Naive B cell (primary cell): ENCODE results near the gene DDX24. TPM values are rescaled to one million over a fixed set of nuclear protein-coding genes. Genes with fewer than 3 reads are reported as not detected.

Experiments
- ATAC-seq, 2 donors: fragments of 150-1000 bp; cut with Tn5 transposase; 2 replicates each; pipeline ENCODE4 v1.10.0; 2021; ENCODE audit warnings: low read depth in 2 of 2, mild to moderate bottlenecking in 2 of 2, moderate library complexity in 2 of 2
- DNase-seq: peaks from one replicate; pipeline ENCODE4 v3.0.0; 2022
- H3K27ac Mint-ChIP-seq, 6 donors: one replicate each; pipeline ENCODE4 v1.8.0; 2020 to 2022; ENCODE audit warnings: mild to moderate bottlenecking in 6 of 6, mixed read lengths in 6 of 6, moderate library complexity in 5 of 6, inconsistent platforms in 2 of 6
- H3K27me3 Mint-ChIP-seq, 3 donors: one replicate each; pipeline ENCODE4 v1.8.0; 2021 to 2022; ENCODE audit warnings: mixed read lengths in 3 of 3, mild to moderate bottlenecking in 1 of 3
- H3K36me3 Mint-ChIP-seq, 2 donors: one replicate each; pipeline ENCODE4 v1.8.0; 2020 to 2022; ENCODE audit warnings: mixed read lengths in 2 of 2, inconsistent platforms in 1 of 2, mild to moderate bottlenecking in 1 of 2
- H3K4me1 Mint-ChIP-seq, 3 donors: one replicate each; pipeline ENCODE4 v1.8.0; 2020 to 2022; ENCODE audit warnings: mixed read lengths in 3 of 3, inconsistent platforms in 1 of 3, mild to moderate bottlenecking in 1 of 3, moderate library complexity in 1 of 3
- H3K4me3 Mint-ChIP-seq, 8 donors: one replicate each; pipeline ENCODE4 v1.8.0; 2020 to 2022; ENCODE audit warnings: mild to moderate bottlenecking in 8 of 8, mixed read lengths in 8 of 8, moderate library complexity in 8 of 8, inconsistent platforms in 2 of 8
- H3K9me3 Mint-ChIP-seq, 7 donors: one replicate each; pipeline ENCODE4 v1.8.0; 2020 to 2022; ENCODE audit warnings: mixed read lengths in 7 of 7, mild to moderate bottlenecking in 5 of 7, inconsistent platforms in 2 of 7, moderate library complexity in 1 of 7
- polyA plus RNA-seq, 6 donors: library from polyadenylated mRNA; unstranded; fragments of 300-500 nt; fragmentation: Illumina TruSeq; gene quantifications; one replicate each; pipeline ENCODE4 v1.2.3, GENCODE V29; 2021; ENCODE audit warnings: low read depth in 6 of 6

DDX24 gene
- polyA plus RNA-seq, 6 donors from 2014 or later: 90.3 to 213 (median 177) TPM

DNA sequence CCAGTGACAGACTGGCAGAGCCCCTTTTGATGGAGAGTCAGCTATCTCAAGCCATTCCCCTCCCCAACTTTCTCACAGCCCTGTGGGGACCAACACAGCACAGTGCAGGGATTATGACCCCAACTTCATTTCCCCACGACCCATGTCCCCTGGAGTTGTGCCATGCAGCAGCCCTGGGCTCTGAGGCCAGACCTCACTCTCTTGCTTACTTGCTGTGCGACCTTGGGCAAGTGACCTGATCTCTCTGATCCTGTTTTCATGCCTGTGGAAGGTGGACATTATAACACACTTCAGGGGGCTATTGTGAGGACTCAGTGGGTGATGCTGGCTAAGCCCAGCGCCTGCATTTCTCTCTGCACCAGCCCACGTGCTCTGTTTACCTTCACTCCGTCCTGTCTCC, 40.8 kb downstream of the DDX24 start:
- no peaks in the 10 kb centered on the region for H3K36me3 Mint-ChIP-seq
- H3K9me3 Mint-ChIP-seq: no peaks in the 10 kb centered on the region
- DNase-seq (no peak), ATAC-seq (no peak)
- H3K27ac Mint-ChIP-seq: no peak overlapping the region
- H3K27me3 Mint-ChIP-seq: peaks cover 0 to 4% (median 0%) of the 10 kb centered on the region in 3 donors
- H3K4me1 Mint-ChIP-seq: peaks cover 0 to 3% (median 3%) of the 10 kb centered on the region in 3 donors
- no peak overlapping the region for H3K4me3 Mint-ChIP-seq

DNA sequence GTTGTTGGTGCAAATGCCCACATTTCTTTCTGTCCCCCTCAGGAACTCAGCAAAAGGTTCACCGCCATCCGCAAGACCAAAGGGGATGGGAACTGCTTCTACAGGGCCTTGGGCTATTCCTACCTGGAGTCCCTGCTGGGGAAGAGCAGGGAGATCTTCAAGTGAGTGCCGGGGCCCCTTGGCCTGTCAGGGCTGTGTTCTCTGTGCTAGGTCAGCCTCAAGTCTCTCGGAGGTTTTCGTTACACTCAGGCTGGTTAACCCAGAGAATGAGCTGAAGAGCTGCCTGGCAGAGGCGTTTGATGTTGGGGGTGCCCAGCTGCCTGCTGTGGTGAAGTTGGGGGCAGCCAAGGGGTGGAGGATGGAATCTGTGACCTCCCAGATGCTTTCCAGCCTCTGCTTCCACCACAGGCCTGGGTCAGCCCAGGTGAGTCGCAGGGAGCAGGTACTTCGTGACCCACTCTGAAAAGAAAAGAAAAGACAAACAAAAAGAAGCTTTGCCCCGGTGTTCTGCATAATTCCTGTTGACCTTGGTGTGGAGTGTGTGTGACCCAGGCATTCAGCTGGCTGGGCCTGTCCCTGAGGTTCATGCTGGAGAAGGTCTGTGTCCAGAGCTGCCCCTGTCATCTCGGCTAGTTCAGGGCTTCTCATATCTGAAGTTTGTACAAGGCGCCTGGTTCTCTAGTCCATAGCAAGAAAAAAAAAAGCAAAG, 41.9 kb downstream of the DDX24 start:
- Mint-ChIP-seq H3K27ac (no peak overlapping the region), H3K36me3 (no peaks in the 10 kb centered on the region), H3K4me1 (peaks cover 0 to 3% (median 3%) of the 10 kb centered on the region in 3 donors), H3K4me3 (no peak overlapping the region), H3K9me3 (no peaks in the 10 kb centered on the region), H3K27me3 (peaks cover 0 to 4% (median 0%) of the 10 kb centered on the region in 3 donors)
- ATAC-seq (no peak), DNase-seq (no peak)

DNA sequence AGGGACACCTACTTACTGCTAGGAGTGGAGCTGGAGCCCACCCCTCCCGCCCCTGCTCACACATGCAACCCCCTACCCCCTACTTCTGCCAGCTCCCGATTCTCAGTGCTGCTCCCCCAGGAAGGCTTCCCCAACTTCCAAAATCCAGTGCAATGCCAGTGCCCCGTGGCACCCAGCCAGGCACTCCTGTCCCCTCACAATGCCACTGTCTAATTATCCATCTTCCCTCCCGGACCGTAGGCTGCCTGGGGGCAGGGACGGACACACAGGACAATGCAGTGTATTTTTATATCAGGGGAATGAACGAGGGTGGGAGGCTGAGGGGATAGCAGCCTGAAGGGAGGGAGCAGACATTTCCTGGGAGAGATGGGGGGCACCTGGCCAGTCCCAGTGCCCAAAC, 42.5 kb downstream of the DDX24 start:
- no peaks in the 10 kb centered on the region for H3K36me3 Mint-ChIP-seq

DNA sequence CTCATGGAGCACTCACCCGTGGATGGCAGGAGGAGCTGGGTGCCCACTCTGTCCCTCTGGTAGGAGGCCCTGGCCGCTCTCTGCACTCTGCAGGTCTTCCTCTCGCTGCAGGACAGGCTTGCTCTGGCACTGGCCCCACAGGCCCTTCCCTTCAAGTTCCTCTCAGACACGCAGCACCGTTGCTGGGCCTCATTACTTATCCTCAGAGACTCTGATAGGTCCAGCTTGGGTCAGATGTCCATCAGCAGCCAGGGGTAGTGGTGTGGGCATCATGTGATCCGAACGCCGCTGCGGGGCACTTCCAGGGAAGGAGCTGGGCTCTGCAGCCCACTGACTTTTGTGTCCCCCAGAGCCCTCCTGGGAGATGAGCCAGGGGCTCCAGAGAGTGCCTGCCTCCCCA, 43.0 kb downstream of the DDX24 start:
- H3K9me3 Mint-ChIP-seq: no peaks in the 10 kb centered on the region
- DNase-seq (no peak), ATAC-seq (no peak)
- H3K36me3 Mint-ChIP-seq: no peaks in the 10 kb centered on the region
- H3K4me1 Mint-ChIP-seq: peaks cover 0 to 3% (median 3%) of the 10 kb centered on the region in 3 donors
- no peak overlapping the region for H3K4me3 Mint-ChIP-seq
- peaks cover 0 to 4% (median 0%) of the 10 kb centered on the region in 3 donors for H3K27me3 Mint-ChIP-seq
- no peak overlapping the region for H3K27ac Mint-ChIP-seq

More for the DNA sequence above, 42.5 kb downstream of the DDX24 start:
- DNase-seq (no peak), ATAC-seq (no peak)
- Mint-ChIP-seq H3K27me3 (peaks cover 0 to 4% (median 0%) of the 10 kb centered on the region in 3 donors), H3K9me3 (no peaks in the 10 kb centered on the region), H3K4me3 (no peak overlapping the region), H3K4me1 (peaks cover 0 to 3% (median 3%) of the 10 kb centered on the region in 3 donors), H3K27ac (no peak overlapping the region)

DNA sequence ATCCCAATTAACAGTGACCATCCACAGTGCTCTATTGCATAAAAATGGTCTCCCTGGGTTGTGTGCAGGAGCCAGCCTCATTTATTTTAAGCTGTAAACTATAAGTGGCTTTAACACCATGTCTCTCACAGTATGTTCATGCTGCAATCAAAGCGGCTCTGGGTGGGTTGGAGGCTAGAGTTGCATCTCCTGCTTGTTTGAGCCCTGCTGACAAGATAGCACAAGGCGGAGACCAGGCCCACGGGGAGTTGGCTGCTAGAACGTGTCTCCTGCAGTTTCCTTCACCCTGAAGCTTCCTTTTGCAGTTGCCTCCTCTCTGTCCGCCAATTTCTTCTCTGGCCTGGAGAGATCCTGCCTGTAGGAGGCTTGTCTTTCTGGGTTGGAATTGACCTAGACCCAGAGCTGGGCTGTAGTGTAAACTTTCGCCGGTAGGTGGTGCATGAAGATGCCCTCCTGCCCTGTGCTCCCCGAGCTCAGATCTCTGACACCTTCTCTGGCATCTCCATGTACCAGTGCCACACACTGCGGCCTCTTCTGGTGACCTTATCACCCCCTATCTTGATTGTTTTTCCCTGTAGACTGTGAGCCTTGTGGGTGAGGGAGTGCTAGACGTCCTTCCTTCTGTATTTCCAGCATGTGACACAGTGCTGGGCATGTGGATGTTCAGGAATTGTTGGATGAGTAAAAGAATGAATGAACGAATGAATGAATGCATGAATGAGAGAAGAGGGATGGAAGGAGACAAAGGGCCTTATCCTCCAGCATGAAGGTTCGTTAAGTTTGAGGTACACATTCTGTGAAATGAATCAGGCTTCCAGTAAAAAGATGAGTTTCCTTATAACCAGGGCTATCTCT, 44.5 kb downstream of the DDX24 start:
- Mint-ChIP-seq H3K27me3 (peaks cover 0 to 4% (median 0%) of the 10 kb centered on the region in 3 donors), H3K4me3 (no peak overlapping the region), H3K27ac (no peak overlapping the region), H3K4me1 (peaks cover 0 to 3% (median 0%) of the 10 kb centered on the region in 3 donors), H3K36me3 (no peaks in the 10 kb centered on the region), H3K9me3 (no peaks in the 10 kb centered on the region)
- DNase-seq: peak; percentile 60
- ATAC-seq: peak; percentile 97 to 98

DNA sequence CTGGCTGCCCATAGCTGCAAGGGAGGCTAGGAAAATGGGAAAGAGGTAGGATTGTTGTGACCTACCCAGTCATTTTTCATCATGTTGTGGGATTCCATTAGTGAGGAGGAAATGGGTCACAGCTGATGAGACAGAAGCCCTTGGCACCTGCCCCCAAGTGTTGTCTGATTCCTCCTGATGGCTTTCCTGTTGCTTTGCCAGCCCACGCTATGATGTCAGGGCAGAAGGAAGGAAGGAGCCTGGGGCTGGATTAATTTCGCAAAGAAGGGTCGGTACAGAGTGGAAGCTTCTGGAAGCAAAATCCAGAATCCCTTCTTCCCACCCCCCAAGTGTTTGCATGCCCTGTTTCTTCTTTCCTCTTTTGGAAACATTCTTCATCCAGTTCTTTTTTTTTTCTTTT, 46.1 kb downstream of the DDX24 start:
- ATAC-seq: no peak
- H3K4me3 Mint-ChIP-seq: no peak overlapping the region
- no peak overlapping the region for H3K27ac Mint-ChIP-seq

DNA sequence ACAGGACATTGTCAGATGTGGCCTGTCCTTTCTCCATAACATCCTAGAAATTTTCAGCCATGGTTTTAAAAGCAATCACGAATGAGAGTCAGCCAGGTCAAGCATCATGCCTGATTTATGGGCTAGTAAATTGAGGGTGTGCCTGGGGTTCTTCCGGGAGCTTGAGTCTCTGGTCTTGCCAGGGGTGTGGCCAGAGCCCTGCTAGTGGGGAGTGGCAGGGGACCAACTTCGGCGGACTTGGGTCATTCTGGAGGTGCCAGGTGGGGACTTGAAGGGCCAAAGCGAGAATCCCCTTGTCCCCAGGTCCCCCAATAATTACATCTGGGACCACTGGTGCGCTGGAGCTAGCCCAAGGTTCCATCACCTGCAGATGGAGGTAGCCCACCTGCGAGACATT, 49.1 kb downstream of the DDX24 start:
- DNase-seq: no peak
- Mint-ChIP-seq H3K27me3 (peaks cover 5 to 25% (median 10%) of the 10 kb centered on the region in 3 donors), H3K27ac (no peak overlapping the region), H3K4me1 (peaks cover 0 to 7% (median 4%) of the 10 kb centered on the region in 3 donors), H3K36me3 (no peaks in the 10 kb centered on the region), H3K9me3 (no peaks in the 10 kb centered on the region), H3K4me3 (no peak overlapping the region)
- ATAC-seq: no peak

More for the DNA sequence above, 46.1 kb downstream of the DDX24 start:
- peaks cover under 1 to 11% (median 4%) of the 10 kb centered on the region in 3 donors for H3K27me3 Mint-ChIP-seq
- peaks cover 0 to 3% (median 0%) of the 10 kb centered on the region in 3 donors for H3K4me1 Mint-ChIP-seq
- DNase-seq: no peak
- H3K9me3 Mint-ChIP-seq: no peaks in the 10 kb centered on the region
- no peaks in the 10 kb centered on the region for H3K36me3 Mint-ChIP-seq

DNA sequence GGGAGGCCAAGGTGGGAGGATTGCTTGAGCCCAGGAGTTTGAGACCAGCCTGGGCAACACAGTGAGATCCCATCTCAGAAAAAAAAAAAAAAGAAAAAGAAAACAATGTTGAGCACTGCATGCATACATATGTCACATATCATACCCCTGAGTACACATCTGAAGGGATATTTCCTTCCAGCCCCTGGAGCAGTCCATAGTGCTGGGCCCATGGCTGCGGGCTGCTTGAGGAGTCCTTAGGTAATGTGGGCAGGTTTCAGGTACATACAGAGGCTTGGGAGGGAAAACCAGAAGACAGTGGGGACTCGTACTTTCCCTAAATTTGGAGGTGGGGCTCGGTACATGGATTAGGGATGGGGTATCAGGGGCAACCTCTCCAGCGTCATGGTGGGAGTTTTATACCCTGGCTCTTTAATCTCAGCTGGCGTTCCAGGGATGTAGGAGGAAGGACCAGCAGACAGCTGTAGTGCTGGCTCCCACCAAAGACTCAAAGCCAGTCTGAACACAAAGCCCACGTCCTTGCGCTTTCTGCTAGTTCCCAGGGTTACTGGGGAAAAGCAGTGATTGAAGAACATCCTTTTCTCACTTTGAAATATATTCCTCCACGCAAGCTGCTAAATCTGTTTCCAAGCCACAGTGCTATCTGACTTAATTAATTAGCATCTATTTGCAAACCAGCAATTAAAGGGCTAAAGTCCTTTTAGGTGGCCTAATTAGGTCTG, 49.7 kb downstream of the DDX24 start:
- H3K36me3 Mint-ChIP-seq: no peaks in the 10 kb centered on the region

DNA sequence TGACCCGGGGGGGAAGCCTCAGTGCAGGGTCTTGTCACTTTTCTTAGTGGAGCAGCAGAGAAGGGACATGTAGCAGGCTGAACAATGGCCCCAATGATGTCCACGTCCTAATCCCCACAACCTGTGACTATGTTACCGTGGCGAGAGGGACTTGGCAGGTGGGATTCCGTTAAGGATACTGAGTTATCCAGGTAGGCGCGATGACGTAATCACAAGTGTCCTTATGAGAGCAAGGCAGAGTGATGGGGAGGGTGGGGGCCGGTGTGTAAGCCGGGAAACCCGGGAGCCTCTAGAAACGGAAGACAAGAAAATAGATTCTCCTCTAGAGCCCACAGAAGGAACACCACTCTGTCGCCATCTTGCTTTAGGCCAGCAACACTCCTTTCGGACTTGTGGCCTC, 50.4 kb downstream of the DDX24 start:
- H3K27ac Mint-ChIP-seq: no peak overlapping the region
- H3K4me1 Mint-ChIP-seq: peaks cover 5 to 10% (median 9%) of the 10 kb centered on the region in 3 donors
- H3K36me3 Mint-ChIP-seq: no peaks in the 10 kb centered on the region
- peaks cover 10 to 25% (median 10%) of the 10 kb centered on the region in 3 donors for H3K27me3 Mint-ChIP-seq
- no peak overlapping the region for H3K4me3 Mint-ChIP-seq
- DNase-seq: no peak
- no peak for ATAC-seq
- no peaks in the 10 kb centered on the region for H3K9me3 Mint-ChIP-seq

More for the DNA sequence above, 49.7 kb downstream of the DDX24 start:
- ATAC-seq (no peak), DNase-seq (no peak)
- Mint-ChIP-seq H3K27ac (no peak overlapping the region), H3K4me3 (no peak overlapping the region), H3K27me3 (peaks cover 5 to 21% (median 10%) of the 10 kb centered on the region in 3 donors), H3K4me1 (peaks cover 0 to 4% (median 4%) of the 10 kb centered on the region in 3 donors), H3K9me3 (no peaks in the 10 kb centered on the region)

DNA sequence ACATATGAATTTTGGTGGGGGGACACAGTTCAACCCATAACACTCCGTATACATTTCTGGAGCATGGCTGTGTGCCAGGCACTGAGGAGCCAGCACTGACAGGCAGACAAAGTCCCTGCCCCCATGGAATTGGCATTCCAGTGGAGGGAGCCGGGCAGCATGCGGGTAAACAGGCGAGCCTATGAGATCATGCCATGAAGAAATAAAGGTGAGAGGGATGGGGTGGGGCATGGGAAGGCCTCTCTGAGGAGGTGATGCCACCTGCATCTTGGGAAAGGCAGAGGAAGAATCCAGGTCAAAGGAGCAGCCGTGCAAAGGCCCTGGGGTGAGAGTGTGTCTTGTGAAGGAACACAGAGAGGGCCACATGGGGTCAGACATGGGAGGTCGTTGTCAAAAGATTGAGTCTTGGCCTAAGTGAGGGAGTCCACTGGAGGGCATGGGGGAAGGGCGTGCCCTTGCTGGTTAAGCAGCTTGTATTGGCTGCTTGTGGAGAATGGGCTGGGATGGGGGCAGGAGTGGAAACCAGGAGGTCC, 51.3 kb downstream of the DDX24 start:
- Mint-ChIP-seq H3K36me3 (no peaks in the 10 kb centered on the region), H3K4me3 (peak overlapping the region in 1 of 8 donors; percentile 28), H3K27ac (no peak overlapping the region), H3K4me1 (peaks cover 5 to 11% (median 9%) of the 10 kb centered on the region in 3 donors), H3K9me3 (no peaks in the 10 kb centered on the region), H3K27me3 (peaks cover 10 to 30% (median 12%) of the 10 kb centered on the region in 3 donors)
- no peak for ATAC-seq
- DNase-seq: no peak

DNA sequence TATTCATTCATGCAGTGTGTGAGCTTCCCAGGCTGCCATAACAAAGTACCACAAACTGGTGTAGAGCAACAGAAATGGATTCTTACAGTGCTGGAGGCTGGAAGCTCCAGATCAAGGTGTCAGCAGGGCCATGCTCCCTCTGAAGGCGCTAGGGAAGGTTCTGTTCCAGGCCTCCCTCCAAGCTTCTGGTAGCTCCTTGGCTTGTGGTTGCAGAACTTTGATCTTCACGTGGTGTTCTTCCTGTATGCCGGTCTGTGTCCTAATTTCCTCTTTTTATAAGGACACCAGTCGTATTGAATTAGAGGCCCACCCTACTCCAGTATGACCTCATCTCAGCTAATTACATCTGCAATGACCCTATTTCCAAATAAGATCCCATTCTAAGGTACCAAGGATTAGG, 51.7 kb downstream of the DDX24 start:
- Mint-ChIP-seq H3K27me3 (peaks cover 13 to 34% (median 17%) of the 10 kb centered on the region in 3 donors), H3K9me3 (no peaks in the 10 kb centered on the region), H3K4me3 (peak overlapping the region in 2 of 8 donors; percentile 28 to 59), H3K36me3 (no peaks in the 10 kb centered on the region), H3K27ac (no peak overlapping the region), H3K4me1 (peaks cover 5 to 11% (median 9%) of the 10 kb centered on the region in 3 donors)
- DNase-seq (no peak), ATAC-seq (no peak)

DNA sequence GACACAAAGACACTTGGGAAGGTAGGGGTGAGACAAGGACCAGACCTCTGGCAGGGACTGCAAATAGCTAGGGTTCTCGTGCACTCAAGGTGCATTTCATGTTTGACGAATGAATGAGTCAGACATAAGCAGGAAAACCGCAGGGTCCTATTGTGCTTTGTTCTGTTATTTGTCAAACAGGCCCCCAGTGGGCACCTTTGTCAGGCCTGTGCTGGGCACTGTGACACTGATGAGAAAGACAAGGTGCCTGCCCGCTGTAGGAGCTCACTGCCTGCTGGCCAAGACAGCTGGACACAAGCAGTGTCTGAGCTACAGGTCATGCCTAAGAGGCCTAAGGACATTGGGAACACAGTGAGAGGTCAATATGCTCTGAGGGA, 52.6 kb downstream of the DDX24 start:
- Mint-ChIP-seq H3K9me3 (no peaks in the 10 kb centered on the region), H3K36me3 (no peaks in the 10 kb centered on the region), H3K4me1 (peaks cover 5 to 11% (median 9%) of the 10 kb centered on the region in 3 donors), H3K27ac (peak overlapping the region in 1 of 6 donors; percentile 48), H3K27me3 (peaks cover 18 to 43% (median 25%) of the 10 kb centered on the region in 3 donors), H3K4me3 (peak overlapping the region in 5 of 8 donors; percentile 21 to 73 (median 47))
- ATAC-seq (no peak), DNase-seq (no peak)
